Measurements from ENCODE around the gene ESYT1. TPM values are rescaled to one million over a fixed set of nuclear protein-coding genes. Genes with fewer than 3 reads are reported as not detected.

Gene ESYT1
- total and polyA plus RNA-seq, 10 of the 15 experiments (the other 5 are each of a cell fraction or from before 2014, with no cell fraction given) = 47.5 to 120 (median 87.1) TPM

DNA sequence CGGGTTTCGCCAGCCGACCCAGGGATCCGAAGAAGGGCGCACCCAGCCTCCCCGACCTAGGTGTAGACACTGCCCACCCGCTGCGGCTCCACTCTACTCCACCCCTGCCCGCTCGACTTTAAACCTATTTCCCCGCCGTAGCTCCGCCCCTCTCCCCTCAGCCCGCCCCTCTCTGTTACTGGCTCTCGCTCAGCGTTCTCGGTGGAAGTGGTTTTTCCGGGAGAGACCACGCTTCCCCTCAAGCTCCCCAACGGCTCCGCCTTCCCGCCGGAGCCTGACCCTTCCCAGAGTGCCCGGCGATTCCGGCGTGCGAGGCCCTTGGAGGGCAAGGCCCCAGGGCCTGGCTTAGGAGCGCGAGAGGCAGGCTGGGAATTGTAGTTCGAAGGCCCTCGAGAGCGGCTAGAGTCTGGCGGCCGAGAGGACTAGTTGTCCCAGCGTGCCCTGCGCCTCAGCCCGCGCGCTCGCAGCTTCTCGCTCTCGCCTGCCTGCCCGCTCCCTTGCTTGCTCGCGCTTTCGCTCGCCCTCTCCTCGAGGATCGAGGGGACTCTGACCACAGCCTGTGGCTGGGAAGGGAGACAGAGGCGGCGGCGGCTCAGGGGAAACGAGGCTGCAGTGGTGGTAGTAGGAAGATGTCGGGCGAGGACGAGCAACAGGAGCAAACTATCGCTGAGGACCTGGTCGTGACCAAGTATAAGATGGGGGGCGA, 23.8 kb upstream of the ESYT1 start, which contains the start of gene PA2G4 (continued):
- TF ChIP-seq, protein P1, sequence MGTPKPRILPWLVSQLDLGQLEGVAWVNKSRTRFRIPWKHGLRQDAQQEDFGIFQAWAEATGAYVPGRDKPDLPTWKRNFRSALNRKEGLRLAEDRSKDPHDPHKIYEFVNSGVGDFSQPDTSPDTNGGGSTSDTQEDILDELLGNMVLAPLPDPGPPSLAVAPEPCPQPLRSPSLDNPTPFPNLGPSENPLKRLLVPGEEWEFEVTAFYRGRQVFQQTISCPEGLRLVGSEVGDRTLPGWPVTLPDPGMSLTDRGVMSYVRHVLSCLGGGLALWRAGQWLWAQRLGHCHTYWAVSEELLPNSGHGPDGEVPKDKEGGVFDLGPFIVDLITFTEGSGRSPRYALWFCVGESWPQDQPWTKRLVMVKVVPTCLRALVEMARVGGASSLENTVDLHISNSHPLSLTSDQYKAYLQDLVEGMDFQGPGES (IDR thresholded peaks at IDR 0.05) = no peak
- TF ChIP-seq TARDBP (IDR thresholded peaks at IDR 0.05; ENCODE audit: borderline replicate concordance) = peak; percentile 80; the same call in 1 of the 2 replicates
- peak; percentile 28; the same call in 1 of the 2 replicates for TF ChIP-seq ESRRA (IDR thresholded peaks at IDR 0.05; ENCODE audit: low read length)
- peak; percentile 43; the same call in 1 of the 2 replicates for TF ChIP-seq TCF12 (IDR thresholded peaks at IDR 0.05; ENCODE audit: low read depth, low read length)
- TF ChIP-seq ZNF274 (IDR thresholded peaks at IDR 0.05; ENCODE audit: insufficient read depth, insufficient read length) = no peak
- TF ChIP-seq EED (IDR thresholded peaks at IDR 0.05; ENCODE audit: low read depth) = peak; percentile 99

- CTCF ChIA-PET = interaction anchor here (0.7 to 4.0 kb wide), 21 partner anchors 10 to 388 kb away, joined by 3 to 25 read pairs (median 6); partner anchors contain the start of genes BLOC1S1, ESYT1, ORMDL2 and PYM1
- POLR2A ChIA-PET = interaction anchor here (0.6 to 6.3 kb wide), 17 partner anchors 13 to 378 kb away, joined by 3 to 95 read pairs (median 4); partner anchors contain the start of genes CD63, MYL6, RPL41 and SMARCC2
- TF ChIP-seq ETV6 (conservative IDR thresholded peaks at IDR 0.05 in 1 of 2, IDR thresholded peaks at IDR 0.05 in 1 of 2; ENCODE audit: borderline replicate concordance in 1 of 2, low read depth in 1 of 2) = 0 out of 4 replicates have a peak, but pooled peaks of 1 of the 2 experiments have one; percentile 47
- no peak for TF ChIP-seq GABPA (IDR thresholded peaks at IDR 0.05; ENCODE audit: low read depth)
- peak; percentile 48; the same call in 1 of the 2 replicates for TF ChIP-seq PAX5 (IDR thresholded peaks at IDR 0.05; ENCODE audit: borderline replicate concordance, low read depth, low read length)
- TF ChIP-seq ASH2L (IDR thresholded peaks at IDR 0.05; ENCODE audit: borderline replicate concordance, low read depth) = 0 out of 2 replicates have a peak, but pooled peaks have one; percentile 0
- TF ChIP-seq BHLHE40 (IDR thresholded peaks at IDR 0.05; ENCODE audit: borderline replicate concordance in 1 of 2, low read depth in 2 of 2, low read length in 1 of 2) = peak; percentile 59 to 82
- 0 out of 2 replicates have a peak, but pooled peaks have one; percentile 51 for TF ChIP-seq DPF2 (IDR thresholded peaks at IDR 0.05)
- TF ChIP-seq, protein P2, sequence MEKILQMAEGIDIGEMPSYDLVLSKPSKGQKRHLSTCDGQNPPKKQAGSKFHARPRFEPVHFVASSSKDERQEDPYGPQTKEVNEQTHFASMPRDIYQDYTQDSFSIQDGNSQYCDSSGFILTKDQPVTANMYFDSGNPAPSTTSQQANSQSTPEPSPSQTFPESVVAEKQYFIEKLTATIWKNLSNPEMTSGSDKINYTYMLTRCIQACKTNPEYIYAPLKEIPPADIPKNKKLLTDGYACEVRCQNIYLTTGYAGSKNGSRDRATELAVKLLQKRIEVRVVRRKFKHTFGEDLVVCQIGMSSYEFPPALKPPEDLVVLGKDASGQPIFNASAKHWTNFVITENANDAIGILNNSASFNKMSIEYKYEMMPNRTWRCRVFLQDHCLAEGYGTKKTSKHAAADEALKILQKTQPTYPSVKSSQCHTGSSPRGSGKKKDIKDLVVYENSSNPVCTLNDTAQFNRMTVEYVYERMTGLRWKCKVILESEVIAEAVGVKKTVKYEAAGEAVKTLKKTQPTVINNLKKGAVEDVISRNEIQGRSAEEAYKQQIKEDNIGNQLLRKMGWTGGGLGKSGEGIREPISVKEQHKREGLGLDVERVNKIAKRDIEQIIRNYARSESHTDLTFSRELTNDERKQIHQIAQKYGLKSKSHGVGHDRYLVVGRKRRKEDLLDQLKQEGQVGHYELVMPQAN (conservative IDR thresholded peaks at IDR 0.05) = peak; percentile 41
- TF ChIP-seq SRF (IDR thresholded peaks at IDR 0.05; ENCODE audit: low read depth in 2 of 2, low read length in 2 of 2) = no peak
Measured at GRCh38 chr12:56104815-56105608, 23.1 kb upstream of the ESYT1 start.

More at GRCh38 chr12:56104815-56105608, 23.1 kb upstream of the ESYT1 start:
- WGBS (ENCODE audit: insufficient coverage, insufficient replicate concordance, low lambda C conversion rate, missing lambda C conversion rate) = 2% methylated on average over 40 of the region's 40 CpGs
- FAIRE-seq = no peak
- Histone ChIP-seq H3K9me3 (replicated peaks; ENCODE audit: control insufficient read depth, insufficient read depth, low read length) (no peaks in the 10 kb centered on the region), H3K27ac (ENCODE audit: control insufficient read depth, insufficient read depth) (peak overlapping the region; percentile 86), H3K36me3 (ENCODE audit: control insufficient read depth in 2 of 2, insufficient read depth in 2 of 2, low read length in 1 of 2) (peaks cover 7 to 27% of the 10 kb centered on the region in 2 experiments), H3K4me2 (ENCODE audit: control insufficient read depth, insufficient read depth) (peak overlapping the region; percentile 91), H3K79me2 (ENCODE audit: control insufficient read depth, insufficient read depth, low read length) (peaks cover 36% of the 10 kb centered on the region), H4K20me1 (ENCODE audit: control insufficient read depth, insufficient read depth) (no peaks in the 10 kb centered on the region), H2AFZ (ENCODE audit: control insufficient read depth, low read depth, low read length) (peak overlapping the region; percentile 95), H3K9ac (ENCODE audit: control insufficient read depth, insufficient read depth, low read length) (peak overlapping the region; percentile 95), H3K27me3 (replicated peaks in 1 of 2; ENCODE audit: control insufficient read depth in 2 of 2, insufficient read depth in 2 of 2, low read length in 1 of 2) (no peaks in the 10 kb centered on the region; a peak in 1 of 4 replicates), H3K4me3 (peak overlapping the region; percentile 97), H3K4me1 (ENCODE audit: control insufficient read depth, insufficient read depth, low read length) (peaks cover 3% of the 10 kb centered on the region; the same call in 1 of the 2 replicates)
- intact Hi-C loops (cut with micrococcal nuclease; ENCODE audit: unreplicated experiment) (loop anchor here (1.0 to 5.0 kb wide), 4 partner anchors 11 to 366 kb away; partner anchors contain the start of genes DNAJC14 and RPL41), in situ Hi-C loops (cut with MboI) (loop anchor here (5.0 kb wide), 1 partner anchor 58 kb away; no protein-coding TSS in a partner anchor)
- no peak for DNase-seq (ENCODE audit: low read depth, low spot score)
- RAD21 ChIA-PET (ENCODE audit: unreplicated experiment) = interaction anchor here (0.6 to 3.5 kb wide), 11 partner anchors 11 to 367 kb away, joined by 3 to 30 read pairs (median 4); partner anchors contain the start of genes RNF41, RPL41, SUOX and ZC3H10
- no TSS peak for BruUV-seq (replicated peaks)
- SMC1A ChIA-PET (ENCODE audit: uncharacterized antibody, unreplicated experiment) = interaction anchor here (1.0 to 2.8 kb wide), 12 partner anchors 11 to 367 kb away, joined by 3 to 26 read pairs (median 4); partner anchors contain the start of genes DNAJC14, ESYT1, RPL41 and SMARCC2
- ATAC-seq = peak; percentile 44
